NK-92 (cell line): ENCODE data around the gene C6orf132.

Source experiments
- DNase-seq: peaks from one replicate; lab custom pipeline; 2025; ENCODE audit not compliant: unreplicated experiment; lab: John Stamatoyannopoulos, UW

The C6orf132 gene

DNA sequence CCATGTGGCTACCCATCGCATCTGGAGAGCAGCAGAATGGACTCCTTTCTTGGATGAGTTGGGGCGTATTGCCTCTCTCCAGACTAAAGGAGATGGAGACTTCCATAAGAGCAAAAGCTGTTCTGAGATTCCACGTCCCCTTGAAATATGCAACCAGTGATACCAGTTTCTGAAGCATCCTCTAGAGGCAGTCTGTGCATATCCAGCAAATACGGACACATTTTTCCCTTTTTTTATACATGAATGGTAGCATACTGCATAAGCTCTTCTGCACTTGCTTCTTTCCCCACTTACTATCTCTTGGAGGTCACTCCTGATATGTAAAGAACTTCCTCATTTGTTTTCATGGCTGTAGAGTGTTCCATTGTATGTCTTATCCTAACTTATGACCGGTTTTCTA lies 57.5 kb downstream of the C6orf132 start:
- DNase-seq, result no peak

DNA sequence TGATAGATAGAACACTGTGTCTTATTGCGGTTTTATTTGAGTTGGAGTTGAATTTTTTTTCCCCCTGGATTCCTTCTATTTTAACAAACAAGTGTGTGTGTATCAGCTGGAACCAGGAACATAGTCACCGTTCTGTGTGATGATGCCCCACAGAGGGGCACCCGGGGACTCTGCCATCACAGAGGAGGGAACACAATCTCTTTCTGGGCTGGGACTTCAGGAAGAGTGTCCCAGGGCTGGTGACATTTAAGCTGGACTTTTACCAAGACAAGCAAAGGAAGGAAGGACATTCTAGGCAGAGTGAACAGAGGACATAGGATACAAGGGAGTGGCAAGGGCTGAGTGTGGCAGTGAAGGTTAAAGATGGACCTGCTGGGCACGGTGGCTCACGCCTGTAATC lies 58.9 kb downstream of the C6orf132 start:
- DNase-seq, result no peak

DNA sequence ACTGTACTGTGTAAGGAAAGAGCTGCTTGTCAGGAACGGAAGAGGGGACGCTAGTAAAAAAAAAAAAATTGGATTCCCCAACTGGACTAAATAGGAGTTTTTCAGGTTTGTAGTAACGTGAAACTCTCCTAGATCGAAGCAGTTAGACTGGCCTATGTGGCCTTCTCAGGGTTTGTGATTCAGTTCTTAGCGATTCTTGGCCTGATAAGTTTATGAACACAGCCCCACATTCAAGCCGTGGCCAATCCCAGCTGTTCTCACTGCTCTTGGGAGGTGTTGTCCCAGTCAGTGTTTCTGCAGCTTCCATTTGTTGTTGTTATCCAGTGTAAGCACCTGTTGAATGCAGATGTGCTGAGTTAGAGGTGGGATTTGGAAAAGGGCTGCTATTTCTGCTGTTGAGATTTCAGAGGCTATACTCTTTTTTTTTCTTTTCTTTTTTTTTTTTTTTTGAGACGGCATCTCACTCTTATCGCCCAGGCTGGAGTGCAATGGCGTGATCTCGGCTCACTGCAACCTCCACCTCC lies 62.4 kb downstream of the C6orf132 start:
- DNase-seq, result no peak

DNA sequence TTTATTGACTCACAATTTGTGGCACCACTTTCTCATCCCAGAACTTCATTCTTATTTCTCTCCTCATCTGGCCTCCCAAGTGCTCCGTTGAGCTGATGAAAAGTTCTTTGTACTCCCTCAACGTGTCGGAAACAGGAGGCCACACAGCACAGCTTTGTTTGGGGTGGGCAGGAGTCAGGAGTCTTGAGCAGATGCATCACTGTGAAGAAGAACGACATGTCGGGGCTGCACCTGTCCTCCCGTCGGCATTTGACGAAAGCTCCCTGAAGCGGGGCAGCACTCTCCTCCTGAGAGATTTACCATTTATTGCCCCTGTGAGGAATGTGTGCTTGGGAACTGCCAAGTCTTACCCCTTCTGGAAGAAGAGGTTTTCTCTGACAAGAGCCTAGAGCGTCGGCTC lies 64.0 kb downstream of the C6orf132 start:
- DNase-seq, result no peak

DNA sequence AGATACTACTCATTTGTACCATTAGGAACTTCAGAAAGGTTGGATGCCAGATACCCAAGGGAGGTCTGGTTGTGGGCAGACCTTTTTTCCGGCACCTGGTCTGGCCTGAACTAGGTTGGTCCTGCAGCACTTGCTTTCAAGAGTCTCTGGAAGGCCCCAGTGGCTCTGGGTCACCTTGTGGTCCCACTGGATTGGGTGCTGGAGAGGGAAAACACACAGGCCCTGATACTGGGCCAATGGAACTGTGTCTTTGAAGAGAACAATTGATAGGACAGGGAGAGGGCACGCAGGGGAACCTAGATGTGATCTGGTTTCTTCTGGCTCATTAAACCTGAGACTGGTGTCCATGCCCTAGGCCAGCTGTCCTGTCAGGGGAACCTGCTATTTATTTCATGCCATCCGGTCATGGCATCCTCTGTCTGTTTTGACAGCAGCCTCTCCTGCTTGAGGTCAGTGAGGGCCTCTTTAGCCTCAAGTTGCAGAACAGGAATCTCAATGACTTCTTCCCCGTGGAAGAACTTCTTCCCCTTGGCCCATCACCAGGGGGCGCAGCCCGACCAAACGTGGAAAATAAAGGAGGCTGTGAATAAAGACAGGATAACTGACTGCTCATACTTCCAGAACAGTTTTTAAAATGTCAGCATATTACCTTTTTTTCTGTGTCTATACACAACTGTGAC lies 67.1 kb downstream of the C6orf132 start:
- no peak for DNase-seq

DNA sequence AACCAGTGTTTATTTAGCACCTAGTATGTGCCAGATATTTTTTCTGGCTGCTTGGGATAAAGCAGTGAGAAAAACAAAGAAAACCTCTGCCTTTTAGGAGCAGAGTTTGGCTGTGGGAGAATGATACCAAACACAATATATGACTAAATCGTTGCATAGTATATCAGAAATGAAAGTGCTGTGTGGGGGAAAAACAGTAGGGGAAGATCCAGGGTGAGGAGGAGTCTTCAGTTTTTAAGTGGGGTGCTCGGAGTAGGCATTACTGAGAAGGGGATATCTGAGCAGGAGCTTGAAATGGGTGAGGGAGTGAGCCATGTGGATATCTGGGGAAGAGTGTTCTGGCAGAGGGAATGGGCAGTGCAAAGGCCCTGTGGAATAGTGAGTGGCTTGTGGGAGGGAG lies 69.1 kb downstream of the C6orf132 start:
- DNase-seq, result no peak

DNA sequence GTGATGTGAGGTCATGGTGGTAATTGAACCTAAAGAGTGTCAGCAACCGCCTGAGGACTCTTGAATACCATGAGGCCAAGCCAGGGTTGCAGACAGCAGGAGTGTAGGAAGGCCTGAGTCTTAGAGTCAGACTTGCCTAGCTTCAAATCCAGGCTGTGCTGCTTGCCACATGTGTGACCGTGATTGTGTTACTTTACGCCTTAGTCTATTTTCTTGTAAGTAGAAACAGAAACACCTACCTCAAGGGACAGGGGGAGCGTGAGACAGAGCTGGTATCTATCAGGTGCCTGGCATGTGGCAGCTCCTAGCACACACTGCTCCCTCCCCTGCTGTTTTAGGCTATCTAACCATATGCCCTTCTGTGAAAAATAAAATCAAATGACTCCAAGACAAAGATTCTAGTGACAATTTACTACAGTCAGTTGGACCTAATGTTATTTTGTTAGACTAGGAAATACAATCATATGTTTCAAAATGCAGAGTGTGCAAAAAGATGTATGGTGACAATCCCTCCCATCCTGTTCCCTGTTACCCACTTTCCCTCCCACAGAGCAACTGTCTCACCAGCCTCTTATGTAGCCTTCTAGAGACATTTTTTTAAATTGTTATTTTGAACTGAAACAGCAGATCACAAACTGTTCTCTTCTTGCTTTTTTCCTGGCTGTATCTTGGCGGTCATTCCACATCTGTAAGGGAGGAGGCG lies 70.4 kb downstream of the C6orf132 start:
- DNase-seq, result no peak

DNA sequence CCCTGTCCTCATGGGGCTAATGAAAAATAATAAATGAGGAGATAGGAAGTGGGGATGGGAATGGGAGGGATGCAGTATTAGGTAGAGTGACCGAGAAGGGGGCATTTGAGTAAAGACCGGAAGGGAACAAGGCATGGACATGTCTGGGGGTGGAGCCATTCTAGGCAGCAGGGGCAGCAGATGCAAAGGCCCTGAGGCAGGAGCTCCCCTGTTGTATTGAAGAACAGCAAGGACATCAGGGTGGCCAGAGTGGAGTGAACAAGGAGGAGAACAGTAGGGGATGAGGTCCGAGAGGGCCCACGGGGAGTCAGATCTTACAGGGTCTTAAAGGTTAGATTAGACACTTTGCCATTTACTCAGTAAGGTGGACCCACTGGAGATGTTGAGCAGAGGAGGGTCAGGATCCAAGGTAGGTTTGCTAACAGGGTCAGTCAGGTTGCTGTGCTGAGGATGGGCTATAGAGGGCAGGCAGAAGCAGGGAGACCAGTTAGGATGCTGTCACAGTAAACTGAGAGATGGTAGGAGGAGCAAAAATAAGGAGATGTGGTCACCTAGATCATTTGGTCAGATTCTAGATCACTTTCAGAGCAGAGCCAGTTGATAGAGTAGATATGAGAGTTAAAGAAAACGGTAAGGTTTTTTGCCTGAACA lies 73.4 kb downstream of the C6orf132 start:
- no peak for DNase-seq

DNA sequence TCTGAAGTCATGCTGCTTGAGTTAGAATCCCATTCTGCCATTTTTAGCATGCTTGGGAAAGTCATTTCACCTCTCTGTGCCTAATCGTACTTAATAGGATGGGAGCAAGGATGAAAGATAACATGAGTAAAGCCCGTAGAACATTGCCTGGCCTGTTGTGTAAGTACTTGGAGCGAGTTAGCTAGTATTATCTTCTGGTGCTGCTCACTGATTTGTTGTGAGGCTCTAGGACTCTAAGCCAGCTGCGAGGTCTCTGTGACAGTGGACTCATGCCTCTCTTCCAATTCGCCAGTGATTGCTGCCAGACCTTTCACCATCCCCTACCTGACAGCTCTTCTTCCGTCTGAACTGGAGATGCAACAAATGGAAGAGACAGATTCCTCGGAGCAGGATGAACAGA lies 74.2 kb downstream of the C6orf132 start:
- no peak for DNase-seq

DNA sequence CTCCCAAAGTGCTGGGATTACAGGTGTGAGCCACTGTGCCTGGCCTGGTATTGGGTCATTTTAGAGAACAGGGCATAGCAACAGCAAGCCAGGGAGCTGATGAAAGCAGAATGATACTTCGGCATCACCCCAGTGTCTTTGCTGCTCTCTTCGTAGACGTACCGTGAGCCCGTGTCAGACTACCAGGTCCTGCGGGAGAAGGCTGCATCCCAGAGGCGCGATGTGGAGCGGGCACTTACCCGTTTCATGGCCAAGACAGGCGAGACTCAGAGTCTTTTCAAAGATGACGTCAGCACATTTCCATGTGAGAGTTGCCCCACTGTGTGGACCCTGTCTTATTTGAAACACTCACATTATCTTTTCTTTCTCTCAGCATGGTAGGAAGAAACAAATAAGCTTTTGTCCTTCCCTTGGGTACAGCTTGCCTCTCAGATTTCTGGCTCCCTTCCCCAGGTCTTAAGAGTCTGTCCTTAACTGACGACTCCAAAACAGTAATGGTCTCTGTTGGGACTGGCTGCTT lies 76.2 kb downstream of the C6orf132 start:
- DNase-seq, result no peak

DNA sequence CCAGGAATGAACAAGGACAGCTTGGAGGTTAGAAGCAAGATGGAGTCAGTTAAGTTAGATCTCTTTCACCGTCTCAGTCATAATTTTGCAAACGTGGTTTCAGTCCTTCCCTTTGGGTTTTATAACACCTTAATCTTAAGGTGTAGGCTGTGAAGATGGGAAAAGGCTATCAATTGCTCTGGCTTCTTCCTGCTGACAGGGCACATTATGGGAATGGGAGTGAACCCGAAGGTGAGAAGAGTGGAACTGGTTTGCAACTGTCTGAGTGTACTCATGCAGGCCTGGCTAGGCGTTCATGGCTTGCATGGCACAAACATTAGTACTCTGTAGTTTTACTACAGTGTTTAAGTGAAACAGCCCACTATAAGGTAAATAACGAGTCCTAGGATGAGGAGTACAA lies 82.7 kb downstream of the C6orf132 start:
- no peak for DNase-seq

DNA sequence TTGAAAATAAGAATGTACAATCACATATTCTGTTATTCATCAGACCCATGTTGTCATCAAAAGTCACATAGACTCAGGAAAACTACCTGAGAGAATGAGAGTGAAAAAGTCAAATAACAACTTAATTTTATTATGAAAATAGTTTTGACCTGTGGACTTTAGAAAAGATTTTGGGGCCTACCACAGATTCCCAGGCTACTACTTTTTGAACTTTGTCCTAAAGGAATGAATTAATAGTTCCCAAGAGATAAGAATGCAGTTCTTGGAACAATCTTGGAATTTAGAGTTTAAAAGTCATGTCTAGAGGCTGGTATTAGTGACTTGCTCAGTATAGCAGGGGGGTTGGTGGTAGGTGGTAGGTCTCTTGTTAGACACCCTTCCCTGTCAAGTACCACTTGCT lies 88.8 kb downstream of the C6orf132 start:
- no peak for DNase-seq

DNA sequence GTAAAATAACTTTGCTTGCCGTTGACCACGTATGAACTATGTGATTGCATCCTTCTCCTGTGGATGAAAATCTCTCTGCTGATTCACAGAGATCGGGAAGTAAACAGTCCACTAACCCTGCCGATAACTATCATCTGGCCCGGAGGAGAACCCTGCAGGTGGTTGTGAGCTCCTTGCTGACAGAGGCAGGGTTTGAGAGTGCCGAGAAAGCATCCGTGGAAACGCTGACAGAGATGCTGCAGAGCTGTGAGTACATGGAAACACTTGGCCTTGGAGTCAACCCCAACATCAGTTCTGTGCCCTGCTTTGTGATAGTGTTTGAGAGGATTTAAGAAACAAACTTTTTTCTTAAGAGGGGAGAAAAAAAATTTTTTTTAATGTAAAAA lies 91.2 kb downstream of the C6orf132 start:
- DNase-seq, result no peak
